ENCODE results near the gene INIP. TPM values are rescaled to one million over a fixed set of nuclear protein-coding genes. Genes with fewer than 3 reads are reported as not detected.

The INIP gene
- total RNA-seq, 1 donor from 2014 or later, result 17.1 TPM

- H3K36me3 ChIP-seq (ENCODE audit: control insufficient read depth, insufficient read depth, low read length), result no peaks in the 10 kb centered on the region
- FAIRE-seq (no peak), DNase-seq (ENCODE audit: low read depth) (no peak)
- H3K4me3 ChIP-seq (ENCODE audit: low read depth, low read length), result no peak overlapping the region
- TF ChIP-seq CTCF (IDR thresholded peaks at IDR 0.05; ENCODE audit: insufficient read depth, low read length, severe bottlenecking), result no peak
- no peaks in the 10 kb centered on the region for H3K27me3 ChIP-seq (ENCODE audit: control insufficient read depth, insufficient read depth, low read length)
Observed at GRCh38 chr9:112720113-112720780, 2.3 kb upstream of the INIP start.

GRCh38 chr9:112719696-112720095, 1.8 kb upstream of the INIP start:
- no peak overlapping the region for H3K4me3 ChIP-seq (ENCODE audit: low read depth, low read length)
- H3K36me3 ChIP-seq (ENCODE audit: control insufficient read depth, insufficient read depth, low read length), result no peaks in the 10 kb centered on the region
- no peak for TF ChIP-seq CTCF (IDR thresholded peaks at IDR 0.05; ENCODE audit: insufficient read depth, low read length, severe bottlenecking)
- no peak for FAIRE-seq
- H3K27me3 ChIP-seq (ENCODE audit: control insufficient read depth, insufficient read depth, low read length), result no peaks in the 10 kb centered on the region
- no peak for DNase-seq (ENCODE audit: low read depth)

- H3K4me3 ChIP-seq (ENCODE audit: low read depth, low read length), result no peak overlapping the region
- no peak for FAIRE-seq
- no peaks in the 10 kb centered on the region for H3K27me3 ChIP-seq (ENCODE audit: control insufficient read depth, insufficient read depth, low read length)
- H3K36me3 ChIP-seq (ENCODE audit: control insufficient read depth, insufficient read depth, low read length), result no peaks in the 10 kb centered on the region
- no peak for TF ChIP-seq CTCF (IDR thresholded peaks at IDR 0.05; ENCODE audit: insufficient read depth, low read length, severe bottlenecking)
- no peak for DNase-seq (ENCODE audit: low read depth)
Observed at GRCh38 chr9:112719241-112719691, 1.3 kb upstream of the INIP start.

- TF ChIP-seq CTCF (IDR thresholded peaks at IDR 0.05; ENCODE audit: insufficient read depth, low read length, severe bottlenecking), result no peak
- Histone ChIP-seq H3K4me3 (ENCODE audit: low read depth, low read length) (no peak overlapping the region), H3K36me3 (ENCODE audit: control insufficient read depth, insufficient read depth, low read length) (peaks cover 4% of the 10 kb centered on the region), H3K27me3 (ENCODE audit: control insufficient read depth, insufficient read depth, low read length) (no peaks in the 10 kb centered on the region)
- DNase-seq (ENCODE audit: low read depth) (no peak), FAIRE-seq (no peak)
Observed at GRCh38 chr9:112712678-112713077, 5.2 kb downstream of the INIP start.

GRCh38 chr9:112711050-112711689, 6.7 kb downstream of the INIP start:
- peak; percentile 37 for TF ChIP-seq CTCF (IDR thresholded peaks at IDR 0.05; ENCODE audit: insufficient read depth, low read length, severe bottlenecking)
- peaks cover 4% of the 10 kb centered on the region for H3K36me3 ChIP-seq (ENCODE audit: control insufficient read depth, insufficient read depth, low read length)
- FAIRE-seq, result no peak

More at GRCh38 chr9:112711050-112711689, 6.7 kb downstream of the INIP start:
- H3K27me3 ChIP-seq (ENCODE audit: control insufficient read depth, insufficient read depth, low read length), result no peaks in the 10 kb centered on the region
- H3K4me3 ChIP-seq (ENCODE audit: low read depth, low read length), result no peak overlapping the region
- peak; percentile 26 for DNase-seq (ENCODE audit: low read depth)
